Measurements from ENCODE around the gene SOCS3. TPM values are rescaled to one million over a fixed set of nuclear protein-coding genes. Genes with fewer than 3 reads are reported as not detected.
"Not testable (repeated sequence)": the region's sequence is repeated elsewhere in the genome, so short reads cannot be mapped to it uniquely, and the experiment has no call there.

Gene SOCS3
- total RNA-seq, 1 experiment from 2014 or later = 22.9 TPM

GRCh38 chr17:78313735-78314648 lies 45.9 kb downstream of the SOCS3 start:
- DNase-seq (ENCODE audit: low read depth) = peak; percentile 65

GRCh38 chr17:78309659-78310255 lies 50.1 kb downstream of the SOCS3 start:
- not testable (repeated sequence) for DNase-seq (ENCODE audit: low read depth)

DNA sequence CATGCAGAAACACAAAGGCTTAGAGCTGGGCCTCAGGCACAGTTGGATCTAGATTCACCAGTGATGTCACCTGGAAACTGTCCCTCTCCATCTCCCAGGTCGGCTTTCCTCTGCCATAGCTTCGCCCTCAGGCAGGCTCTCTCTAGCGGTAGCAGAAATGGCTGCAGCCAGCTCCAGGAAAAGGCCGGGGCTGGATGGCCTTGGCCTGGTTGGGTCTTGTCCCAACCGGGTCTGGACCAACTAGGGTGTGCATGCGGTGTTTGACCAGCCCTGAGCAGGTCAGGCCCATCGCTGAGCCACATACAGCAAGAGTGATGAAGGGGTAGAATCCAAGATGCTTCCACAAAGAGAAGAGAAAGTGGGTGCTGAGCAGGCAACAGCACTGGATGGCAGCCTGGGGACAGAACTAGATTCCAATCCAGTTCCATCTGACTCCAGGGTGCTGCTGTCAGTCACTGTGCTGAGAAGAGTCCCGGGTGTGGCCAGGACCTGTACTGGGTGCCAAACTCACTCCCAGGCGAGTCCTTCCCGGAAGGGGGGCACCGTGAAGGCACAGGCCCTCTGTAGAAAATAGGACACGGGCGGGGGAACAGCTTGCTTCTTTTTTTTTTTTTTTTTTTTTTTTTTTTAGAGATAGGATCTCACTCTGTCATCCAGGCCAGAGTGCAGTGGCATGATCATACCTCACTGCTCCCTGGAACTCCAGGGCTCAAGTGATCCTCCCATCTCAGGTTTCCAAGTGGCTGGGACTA lies 51.8 kb downstream of the SOCS3 start:
- no peak for DNase-seq (ENCODE audit: low read depth)

DNA sequence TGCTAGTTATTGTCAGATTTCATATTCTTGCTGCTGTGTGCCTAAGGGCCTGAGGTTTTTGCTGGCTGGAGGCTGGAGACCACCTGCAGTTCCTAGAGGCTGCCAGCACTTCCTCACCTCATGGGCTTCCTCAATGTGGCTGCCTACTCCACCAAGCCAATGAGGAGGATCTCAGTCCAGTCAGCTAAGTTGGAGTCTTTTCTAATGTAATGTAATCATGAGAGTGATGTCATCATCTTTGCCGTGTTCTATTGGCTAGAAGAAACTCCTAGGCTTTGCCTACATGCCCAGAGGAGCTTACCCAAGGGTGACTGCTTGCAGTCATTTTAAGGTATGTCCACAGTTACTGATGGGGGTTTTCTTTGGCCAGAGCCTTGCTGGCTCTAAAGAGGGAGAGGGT lies 53.0 kb downstream of the SOCS3 start:
- no peak for DNase-seq (ENCODE audit: low read depth)

Small RNAs within 50 kb of the gene (small RNA-seq; reads per million reads assigned to genes)
- gene RF00415 (not detected), gene RN7SL236P (not detected)

Other genes with a start within 250 kb of the SOCS3 start
- gene TMC6, start 231.3 kb downstream of the SOCS3 start, total RNA-seq (2014; rRNA removed; shearing (Covaris generic)) = 4.0 and 6.1 TPM in 2 replicates
- gene TMC8, start 229.3 kb downstream of the SOCS3 start, total RNA-seq (2014; rRNA removed; shearing (Covaris generic)) = 0.95 and 1.5 TPM in 2 replicates
- gene C17orf99, start 213.7 kb downstream of the SOCS3 start, total RNA-seq (2014; rRNA removed; shearing (Covaris generic)) = not detected in 2 replicates
- 49.5 and 62.1 TPM in 2 replicates for gene SYNGR2, start 191.5 kb downstream of the SOCS3 start, total RNA-seq (2014; rRNA removed; shearing (Covaris generic))
- 137 and 153 TPM in 2 replicates for gene TK1, start 173.0 kb downstream of the SOCS3 start, total RNA-seq (2014; rRNA removed; shearing (Covaris generic))
- 35.2 and 37.2 TPM in 2 replicates for gene AFMID, start 172.7 kb downstream of the SOCS3 start, total RNA-seq (2014; rRNA removed; shearing (Covaris generic))
- 166 and 195 TPM in 2 replicates for gene BIRC5, start 145.8 kb downstream of the SOCS3 start, total RNA-seq (2014; rRNA removed; shearing (Covaris generic))
- not detected in 2 replicates for gene TMEM235, start 128.4 kb downstream of the SOCS3 start, total RNA-seq (2014; rRNA removed; shearing (Covaris generic))
- gene PGS1, start 18.6 kb upstream of the SOCS3 start, total RNA-seq (2014; rRNA removed; shearing (Covaris generic)) = 27.6 and 38.0 TPM in 2 replicates
- gene DNAH17, start 217.3 kb upstream of the SOCS3 start, total RNA-seq (2014; rRNA removed; shearing (Covaris generic)) = not detected in 2 replicates

All from HT1080 (cell line).